Endodermal cell (in vitro differentiated cells): ENCODE data around the gene LRTM1. TPM values are rescaled to one million over a fixed set of nuclear protein-coding genes. Genes with fewer than 3 reads are reported as not detected.

Source experiments
- DNase-seq: peaks from one replicate; pipeline ENCODE4 v3.0.0-alpha.2; 2017
- H3K27ac ChIP-seq: 2 replicates; pipeline ENCODE4 v1.5.1; 2013; ENCODE audit warnings: mild to moderate bottlenecking, low read depth, low read length, moderate library complexity
- H3K27me3 ChIP-seq: 2 replicates; pipeline ENCODE4 v1.6.1; 2013; ENCODE audit warnings: mild to moderate bottlenecking, low read length, moderate library complexity; ENCODE audit not compliant: insufficient read depth, control insufficient read depth, poor library complexity, severe bottlenecking
- H3K36me3 ChIP-seq: 2 replicates; pipeline ENCODE4 v1.7.0; 2013; ENCODE audit warnings: mild to moderate bottlenecking, low read length, moderate library complexity; ENCODE audit not compliant: control insufficient read depth, insufficient read depth
- H3K4me1 ChIP-seq: one replicate; pipeline ENCODE4 v1.7.0; 2013; ENCODE audit warnings: low read length; ENCODE audit not compliant: control insufficient read depth, insufficient read depth
- H3K4me3 ChIP-seq: 2 replicates; pipeline ENCODE4 v1.5.1; 2013; ENCODE audit warnings: mild to moderate bottlenecking, low read length, moderate library complexity
- H3K9ac ChIP-seq: 2 replicates; pipeline ENCODE4 v1.6.1; 2013; ENCODE audit warnings: mild to moderate bottlenecking, low read length, moderate library complexity; ENCODE audit not compliant: poor library complexity, severe bottlenecking; ENCODE audit errors: extremely low read depth
- H3K9me3 ChIP-seq: 2 replicates; pipeline ENCODE4 v1.6.1; 2013; ENCODE audit warnings: mild to moderate bottlenecking, low read length, moderate library complexity; ENCODE audit not compliant: control insufficient read depth
- H3K27ac Mint-ChIP-seq: 2 replicates; pipeline ENCODE4 v1.8.0; 2020; ENCODE audit warnings: mixed read lengths
- H3K27me3 Mint-ChIP-seq: 2 replicates; pipeline ENCODE4 v1.8.0; 2021; ENCODE audit warnings: mild to moderate bottlenecking, mixed read lengths; ENCODE audit not compliant: insufficient read depth
- H3K36me3 Mint-ChIP-seq: 2 replicates; pipeline ENCODE4 v1.8.0; 2020; ENCODE audit warnings: low read depth, mixed read lengths
- H3K4me1 Mint-ChIP-seq: 2 replicates; pipeline ENCODE4 v1.8.0; 2020; ENCODE audit warnings: mixed read lengths
- H3K4me3 Mint-ChIP-seq: 2 replicates; pipeline ENCODE4 v1.8.0; 2020; ENCODE audit warnings: mild to moderate bottlenecking, moderate library complexity, mixed read lengths
- H3K9me3 Mint-ChIP-seq: 2 replicates; pipeline ENCODE4 v1.8.0; 2020; ENCODE audit warnings: mild to moderate bottlenecking, mixed read lengths
- WGBS, 2 experiments: methylation state at CpG; one replicate each; pipeline versions ENCODE4 v1.1.5 to v1.1.7; 2013; ENCODE audit warnings: missing lambda C conversion rate in 2 of 2, mixed read lengths in 1 of 2; ENCODE audit not compliant: insufficient coverage in 1 of 2, insufficient read length in 1 of 2; 5-methylcytosine and 5-hydroxymethylcytosine counted together
- total RNA-seq, 2 donors: library from RNA; stranded (reverse); fragmentation: NEBNext Ultra II Directional in 1 of 2; extraction: Animal tissue kit (Norgen Biotek cat#: 25700) in 1 of 2; gene quantifications; 2 replicates in 1 of 2; 3 replicates in 1 of 2; pipeline ENCODE4 v1.2.1, GENCODE V29; 2021
- TF ChIP-seq, protein P1 (sequence below): fragments of 200-600 bp; sonication (generic); conservative IDR thresholded peaks from 2 replicates; pipeline ENCODE4 v1.5.0; 2021; ENCODE audit warnings: antibody characterized with exemption, mild to moderate bottlenecking

The LRTM1 gene
- total RNA-seq, 2 donors from 2014 or later: not detected

DNA sequence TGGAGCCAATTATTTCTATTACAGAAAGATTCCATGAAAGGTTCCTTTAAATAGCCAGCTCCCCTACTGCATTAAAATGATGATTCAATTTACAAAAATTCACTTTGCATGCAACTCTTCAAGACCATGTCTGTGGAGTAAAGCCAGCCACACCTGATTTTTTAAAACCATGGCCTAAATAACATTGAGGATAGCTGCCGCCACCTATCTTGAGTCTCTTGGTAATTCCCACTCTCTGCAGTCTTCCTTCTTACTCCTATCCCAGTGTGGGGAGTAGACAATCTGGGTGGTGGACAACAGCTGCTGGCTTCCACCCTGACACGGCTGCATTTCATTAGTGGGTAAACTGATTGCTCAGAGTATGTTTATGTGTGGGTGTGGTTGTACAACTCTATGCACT is 10.7 kb downstream of the LRTM1 start:
- peaks cover 10% of the 10 kb centered on the region for H3K36me3 Mint-ChIP-seq
- no peak for DNase-seq

DNA sequence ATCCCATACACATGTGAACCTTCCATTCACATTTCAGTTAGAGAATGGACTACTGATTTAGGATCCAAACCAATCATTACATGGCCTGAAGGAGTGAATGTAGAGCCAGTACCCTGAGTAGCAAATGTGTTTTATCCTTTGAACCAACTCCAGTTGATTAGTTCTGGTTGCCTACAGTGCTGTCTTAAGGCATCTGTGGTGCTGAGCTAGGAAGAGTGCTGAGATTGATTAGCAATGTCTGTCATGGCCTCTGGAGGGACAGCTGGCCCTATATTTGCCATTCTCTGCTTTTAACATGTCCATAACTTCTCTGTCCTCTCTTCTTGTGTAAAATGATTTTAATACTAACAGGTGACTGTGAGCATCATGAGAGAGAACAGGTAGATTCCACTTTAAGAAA is 11.1 kb downstream of the LRTM1 start:
- no peaks in the 10 kb centered on the region for H3K4me1 Mint-ChIP-seq
- H3K4me1 ChIP-seq: peaks cover 9% of the 10 kb centered on the region
- H3K36me3 ChIP-seq: no peaks in the 10 kb centered on the region
- H3K4me3 ChIP-seq: no peak overlapping the region
- peaks cover 9% of the 10 kb centered on the region for H3K9me3 Mint-ChIP-seq
- no peak overlapping the region for H3K27ac ChIP-seq
- H3K9me3 ChIP-seq: peaks cover 7% of the 10 kb centered on the region
- TF ChIP-seq, protein P1, sequence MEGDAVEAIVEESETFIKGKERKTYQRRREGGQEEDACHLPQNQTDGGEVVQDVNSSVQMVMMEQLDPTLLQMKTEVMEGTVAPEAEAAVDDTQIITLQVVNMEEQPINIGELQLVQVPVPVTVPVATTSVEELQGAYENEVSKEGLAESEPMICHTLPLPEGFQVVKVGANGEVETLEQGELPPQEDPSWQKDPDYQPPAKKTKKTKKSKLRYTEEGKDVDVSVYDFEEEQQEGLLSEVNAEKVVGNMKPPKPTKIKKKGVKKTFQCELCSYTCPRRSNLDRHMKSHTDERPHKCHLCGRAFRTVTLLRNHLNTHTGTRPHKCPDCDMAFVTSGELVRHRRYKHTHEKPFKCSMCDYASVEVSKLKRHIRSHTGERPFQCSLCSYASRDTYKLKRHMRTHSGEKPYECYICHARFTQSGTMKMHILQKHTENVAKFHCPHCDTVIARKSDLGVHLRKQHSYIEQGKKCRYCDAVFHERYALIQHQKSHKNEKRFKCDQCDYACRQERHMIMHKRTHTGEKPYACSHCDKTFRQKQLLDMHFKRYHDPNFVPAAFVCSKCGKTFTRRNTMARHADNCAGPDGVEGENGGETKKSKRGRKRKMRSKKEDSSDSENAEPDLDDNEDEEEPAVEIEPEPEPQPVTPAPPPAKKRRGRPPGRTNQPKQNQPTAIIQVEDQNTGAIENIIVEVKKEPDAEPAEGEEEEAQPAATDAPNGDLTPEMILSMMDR: no peak
- H3K27ac Mint-ChIP-seq: no peak overlapping the region
- no peaks in the 10 kb centered on the region for H3K27me3 Mint-ChIP-seq
- DNase-seq: no peak
- peaks cover 13% of the 10 kb centered on the region for H3K36me3 Mint-ChIP-seq
- H3K27me3 ChIP-seq: no peaks in the 10 kb centered on the region
- H3K4me3 Mint-ChIP-seq: no peak overlapping the region
- no peak overlapping the region for H3K9ac ChIP-seq

More for the DNA sequence above, 10.7 kb downstream of the LRTM1 start:
- WGBS, 2 experiments: 96% methylated on average over 2 of the region's 2 CpGs; no CpG with 5 or more reads in 1 of the 2 experiments
- Histone ChIP-seq H3K9me3 (peaks cover 3% of the 10 kb centered on the region), H3K9ac (no peak overlapping the region), H3K27me3 (no peaks in the 10 kb centered on the region), H3K4me1 (peaks cover 9% of the 10 kb centered on the region), H3K27ac (no peak overlapping the region), H3K4me3 (no peak overlapping the region), H3K36me3 (no peaks in the 10 kb centered on the region)
- Mint-ChIP-seq H3K27ac (no peak overlapping the region), H3K27me3 (no peaks in the 10 kb centered on the region), H3K4me1 (no peaks in the 10 kb centered on the region), H3K9me3 (peaks cover 4% of the 10 kb centered on the region), H3K4me3 (no peak overlapping the region)
- TF ChIP-seq, protein P1: no peak

DNA sequence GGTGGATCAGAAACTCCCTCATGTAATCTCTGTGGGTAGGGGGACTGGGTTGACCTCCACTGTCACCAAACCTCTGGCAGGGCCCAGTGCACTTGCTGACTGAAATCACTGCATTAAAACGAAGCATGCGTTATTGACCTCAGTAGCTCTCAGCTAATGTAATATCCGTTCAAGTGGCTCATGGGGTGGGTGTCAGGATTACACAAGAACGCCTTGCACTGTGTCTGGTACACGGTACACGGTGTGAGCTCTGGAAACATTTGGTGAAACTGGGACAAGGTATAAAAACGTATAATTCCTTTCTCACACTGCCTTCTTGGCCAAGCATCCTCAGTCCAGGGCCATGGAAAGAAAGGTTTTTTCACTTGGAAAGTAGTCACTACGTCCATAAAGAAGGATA is 11.9 kb downstream of the LRTM1 start:
- Histone ChIP-seq H3K9ac (no peak overlapping the region), H3K9me3 (peaks cover 8% of the 10 kb centered on the region), H3K36me3 (no peaks in the 10 kb centered on the region), H3K27ac (no peak overlapping the region), H3K4me3 (no peak overlapping the region), H3K27me3 (no peaks in the 10 kb centered on the region), H3K4me1 (peaks cover 9% of the 10 kb centered on the region)
- TF ChIP-seq, protein P1: no peak
- Mint-ChIP-seq H3K27me3 (no peaks in the 10 kb centered on the region), H3K27ac (no peak overlapping the region), H3K4me3 (no peak overlapping the region), H3K9me3 (peaks cover 11% of the 10 kb centered on the region), H3K4me1 (no peaks in the 10 kb centered on the region), H3K36me3 (peaks cover 13% of the 10 kb centered on the region)
- no peak for DNase-seq
- 93 to 98% methylated on average over 8 of the region's 8 CpGs for WGBS, 2 experiments
